DND-41 (cell line): ENCODE results near the gene SELENON.

Experiments used
- ATAC-seq: fragments of 200-7000 bp; cut with Tn5 transposase; 3 replicates; pipeline ENCODE4 v1.9.1; 2021; ENCODE audit warnings: low read depth; ENCODE audit not compliant: insufficient read depth
- DNase-seq: peaks from one replicate; pipeline ENCODE4 v3.0.0-alpha.2; 2020
- H2AFZ ChIP-seq: 2 replicates; pipeline ENCODE4 v1.6.0; 2012; ENCODE audit warnings: low read depth, low read length
- H3K27ac ChIP-seq: 2 replicates; pipeline ENCODE4 v1.5.1; 2012; ENCODE audit warnings: low read length, inconsistent platforms
- H3K27me3 ChIP-seq: fragments of 200-600 bp; sonication (generic); 2 replicates; pipeline ENCODE4 v1.6.0; 2012; ENCODE audit warnings: low read length, mild to moderate bottlenecking, inconsistent platforms; ENCODE audit not compliant: insufficient read depth, poor library complexity
- H3K36me3 ChIP-seq: 2 replicates; pipeline ENCODE4 v1.5.1; 2012; ENCODE audit warnings: low read length, inconsistent platforms; ENCODE audit not compliant: insufficient read depth
- H3K4me1 ChIP-seq: 2 replicates; pipeline ENCODE4 v1.5.1; 2012; ENCODE audit warnings: mild to moderate bottlenecking, low read length; ENCODE audit not compliant: insufficient read depth
- H3K4me2 ChIP-seq: 2 replicates; pipeline ENCODE4 v1.6.0; 2012; ENCODE audit warnings: mild to moderate bottlenecking, moderate library complexity, low read length, inconsistent platforms; ENCODE audit not compliant: insufficient read depth
- H3K4me3 ChIP-seq, 2 experiments: fragments of 200-600 bp in 1 of 2; shearing (Covaris generic) in 1 of 2; 2 replicates each; pipeline ENCODE4 v1.5.1; 2012 to 2016; ENCODE audit warnings: inconsistent platforms in 2 of 2, low read length in 2 of 2, mild to moderate bottlenecking in 2 of 2, low read depth in 1 of 2, moderate library complexity in 1 of 2
- H3K79me2 ChIP-seq: 2 replicates; pipeline ENCODE4 v1.6.0; 2012; ENCODE audit warnings: low read length, inconsistent platforms; ENCODE audit not compliant: insufficient read depth
- H3K9ac ChIP-seq: 2 replicates; pipeline ENCODE4 v1.6.0; 2012; ENCODE audit warnings: low read depth, mild to moderate bottlenecking, inconsistent platforms, low read length, moderate library complexity
- H3K9me3 ChIP-seq: 2 replicates; pipeline ENCODE4 v1.5.1; 2012; ENCODE audit warnings: low read length, moderate library complexity, mild to moderate bottlenecking, inconsistent platforms; ENCODE audit not compliant: insufficient read depth, severe bottlenecking
- H4K20me1 ChIP-seq: 2 replicates; pipeline ENCODE4 v1.6.0; 2012; ENCODE audit warnings: low read length; ENCODE audit not compliant: insufficient read depth
- CTCF ChIP-seq: IDR thresholded peaks from 2 replicates; pipeline ENCODE4 v1.5.1; 2012; ENCODE audit warnings: borderline replicate concordance, low read length, moderate library complexity, mild to moderate bottlenecking; ENCODE audit not compliant: poor library complexity, severe bottlenecking; ENCODE audit errors: extremely low read depth
- EZH2 ChIP-seq: IDR thresholded peaks from 3 replicates; pipeline ENCODE4 v1.6.1; 2012; ENCODE audit warnings: borderline replicate concordance, low read depth, mild to moderate bottlenecking, moderate library complexity, low read length, inconsistent platforms; ENCODE audit not compliant: severe bottlenecking

The SELENON gene

GRCh38 chr1:25760871-25761270 lies 39.1 kb upstream of the SELENON start:
- H3K9me3 ChIP-seq = no peaks in the 10 kb centered on the region
- peaks cover 14% of the 10 kb centered on the region for H4K20me1 ChIP-seq
- ATAC-seq (no peak), DNase-seq (no peak)
- H3K4me1 ChIP-seq = peaks cover 4% of the 10 kb centered on the region; the same call in 1 of the 2 replicates
- H3K9ac ChIP-seq = no peak overlapping the region
- H3K4me2 ChIP-seq = no peak overlapping the region
- no peaks in the 10 kb centered on the region for H3K36me3 ChIP-seq
- H3K27me3 ChIP-seq = peaks cover 15% of the 10 kb centered on the region
- no peak overlapping the region for H3K27ac ChIP-seq
- no peak overlapping the region for H3K4me3 ChIP-seq
- TF ChIP-seq CTCF (no peak), EZH2 (no peak)
- H3K79me2 ChIP-seq = no peaks in the 10 kb centered on the region
- no peak overlapping the region for H2AFZ ChIP-seq

DNA sequence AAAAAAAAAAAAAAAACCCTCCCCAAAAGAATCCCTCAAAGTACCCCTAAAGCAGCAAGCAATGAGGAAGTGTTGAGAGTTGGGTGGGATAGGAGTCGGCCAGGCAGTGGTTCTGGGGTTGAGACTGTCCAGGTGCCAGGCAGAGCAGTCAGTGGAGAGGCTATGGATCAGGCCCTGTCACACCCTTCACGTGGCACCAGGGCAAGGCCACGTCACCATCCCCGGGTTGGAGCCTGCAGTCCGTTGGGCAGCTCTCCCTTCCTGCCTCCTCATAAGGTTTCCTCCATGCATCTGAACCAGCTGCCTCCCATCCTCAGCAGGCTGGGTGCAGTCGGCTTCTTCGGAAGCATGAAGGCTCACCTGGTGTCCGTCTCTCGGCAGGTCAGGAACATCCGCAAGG lies 36.5 kb upstream of the SELENON start:
- no peak for ATAC-seq
- Histone ChIP-seq H3K27me3 (peaks cover 13% of the 10 kb centered on the region), H3K9ac (no peak overlapping the region), H3K4me3 (no peak overlapping the region), H2AFZ (no peak overlapping the region), H3K27ac (no peak overlapping the region), H4K20me1 (peaks cover 22% of the 10 kb centered on the region), H3K4me2 (no peak overlapping the region), H3K4me1 (no peaks in the 10 kb centered on the region), H3K79me2 (no peaks in the 10 kb centered on the region), H3K36me3 (no peaks in the 10 kb centered on the region), H3K9me3 (no peaks in the 10 kb centered on the region)
- no peak for DNase-seq
- TF ChIP-seq CTCF = no peak
- TF ChIP-seq EZH2 = no peak

GRCh38 chr1:25765136-25765922 lies 34.7 kb upstream of the SELENON start:
- ATAC-seq (no peak), DNase-seq (no peak)
- Histone ChIP-seq H3K9ac (no peak overlapping the region), H3K4me1 (no peaks in the 10 kb centered on the region), H3K27ac (no peak overlapping the region), H3K4me2 (no peak overlapping the region), H2AFZ (no peak overlapping the region), H3K79me2 (no peaks in the 10 kb centered on the region), H4K20me1 (peaks cover 21% of the 10 kb centered on the region), H3K9me3 (no peaks in the 10 kb centered on the region), H3K27me3 (peaks cover 3% of the 10 kb centered on the region), H3K4me3 (no peak overlapping the region), H3K36me3 (no peaks in the 10 kb centered on the region)
- no peak for TF ChIP-seq CTCF
- no peak for TF ChIP-seq EZH2
